Thyroid gland (tissue), 4 donors: ENCODE results near the gene ZFP1.

Experiments used
- CTCF ChIP-seq, 6 experiments: fragments of 200-600 bp in 3 of 6; fragments of 450-650 bp in 3 of 6; sonication (generic) in 3 of 6; IDR thresholded peaks; one replicate each; pipeline ENCODE4 v1.5.1; 2016 to 2019; ENCODE audit warnings: antibody characterized with exemption in 6 of 6, mild to moderate bottlenecking in 2 of 6, inconsistent platforms in 1 of 6, moderate library complexity in 1 of 6
- POLR2A ChIP-seq, 2 donors: fragments of 450-650 bp; IDR thresholded peaks; one replicate each; pipeline ENCODE4 v1.6.1; 2017; ENCODE audit warnings: antibody characterized with exemption in 2 of 2, mild to moderate bottlenecking in 2 of 2, moderate library complexity in 1 of 2

GRCh38 chr16:75206749-75207451 is 58.6 kb downstream of the ZFP1 start, which contains the start of gene CTRB2:
- no peak for TF ChIP-seq CTCF (IDR thresholded peaks at IDR 0.05)
- TF ChIP-seq POLR2A (IDR thresholded peaks at IDR 0.05) = no peak
